ENCODE measurements around the gene MORC3. TPM values are rescaled to one million over a fixed set of nuclear protein-coding genes. Genes with fewer than 3 reads are reported as not detected.

MORC3 gene, protein sequence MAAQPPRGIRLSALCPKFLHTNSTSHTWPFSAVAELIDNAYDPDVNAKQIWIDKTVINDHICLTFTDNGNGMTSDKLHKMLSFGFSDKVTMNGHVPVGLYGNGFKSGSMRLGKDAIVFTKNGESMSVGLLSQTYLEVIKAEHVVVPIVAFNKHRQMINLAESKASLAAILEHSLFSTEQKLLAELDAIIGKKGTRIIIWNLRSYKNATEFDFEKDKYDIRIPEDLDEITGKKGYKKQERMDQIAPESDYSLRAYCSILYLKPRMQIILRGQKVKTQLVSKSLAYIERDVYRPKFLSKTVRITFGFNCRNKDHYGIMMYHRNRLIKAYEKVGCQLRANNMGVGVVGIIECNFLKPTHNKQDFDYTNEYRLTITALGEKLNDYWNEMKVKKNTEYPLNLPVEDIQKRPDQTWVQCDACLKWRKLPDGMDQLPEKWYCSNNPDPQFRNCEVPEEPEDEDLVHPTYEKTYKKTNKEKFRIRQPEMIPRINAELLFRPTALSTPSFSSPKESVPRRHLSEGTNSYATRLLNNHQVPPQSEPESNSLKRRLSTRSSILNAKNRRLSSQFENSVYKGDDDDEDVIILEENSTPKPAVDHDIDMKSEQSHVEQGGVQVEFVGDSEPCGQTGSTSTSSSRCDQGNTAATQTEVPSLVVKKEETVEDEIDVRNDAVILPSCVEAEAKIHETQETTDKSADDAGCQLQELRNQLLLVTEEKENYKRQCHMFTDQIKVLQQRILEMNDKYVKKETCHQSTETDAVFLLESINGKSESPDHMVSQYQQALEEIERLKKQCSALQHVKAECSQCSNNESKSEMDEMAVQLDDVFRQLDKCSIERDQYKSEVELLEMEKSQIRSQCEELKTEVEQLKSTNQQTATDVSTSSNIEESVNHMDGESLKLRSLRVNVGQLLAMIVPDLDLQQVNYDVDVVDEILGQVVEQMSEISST
- 86.9 TPM for total RNA-seq

DNA sequence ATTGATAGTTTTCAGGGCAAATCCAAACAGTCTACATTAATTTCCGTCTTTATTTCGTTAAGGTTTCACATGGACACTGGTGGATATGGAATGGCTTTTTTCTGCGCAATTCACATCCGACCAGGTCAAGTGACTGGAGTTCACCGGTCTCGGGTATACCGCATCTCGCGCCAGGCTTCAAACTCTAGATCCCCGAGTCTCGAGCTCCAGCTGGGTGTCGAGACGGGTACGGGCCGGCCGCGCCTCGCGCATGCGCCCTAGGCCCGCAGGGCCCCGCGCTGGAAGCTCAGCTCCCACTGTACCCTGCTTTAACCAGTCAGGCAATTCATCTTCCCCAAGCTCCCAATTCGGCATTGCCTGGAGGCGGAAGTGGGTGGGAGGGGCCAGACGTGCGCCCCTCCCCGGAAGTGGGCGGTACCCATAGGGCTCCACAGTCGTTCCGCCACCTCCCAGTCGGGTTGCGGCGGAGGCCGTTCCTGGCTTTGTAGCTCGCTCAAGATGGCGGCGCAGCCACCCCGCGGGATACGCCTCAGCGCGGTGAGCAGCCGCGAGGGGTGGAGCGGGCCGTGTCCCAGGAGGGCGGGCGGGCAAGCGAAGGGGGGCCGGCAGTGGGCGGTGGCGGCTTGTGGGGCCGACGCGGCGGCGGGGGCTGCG lies at the start of gene MORC3:
MORC3 (plus strand) TSS at position 431 of the 654 bp plus-strand sequence; CDS start at position 499, 68 bp downstream.

DNA sequence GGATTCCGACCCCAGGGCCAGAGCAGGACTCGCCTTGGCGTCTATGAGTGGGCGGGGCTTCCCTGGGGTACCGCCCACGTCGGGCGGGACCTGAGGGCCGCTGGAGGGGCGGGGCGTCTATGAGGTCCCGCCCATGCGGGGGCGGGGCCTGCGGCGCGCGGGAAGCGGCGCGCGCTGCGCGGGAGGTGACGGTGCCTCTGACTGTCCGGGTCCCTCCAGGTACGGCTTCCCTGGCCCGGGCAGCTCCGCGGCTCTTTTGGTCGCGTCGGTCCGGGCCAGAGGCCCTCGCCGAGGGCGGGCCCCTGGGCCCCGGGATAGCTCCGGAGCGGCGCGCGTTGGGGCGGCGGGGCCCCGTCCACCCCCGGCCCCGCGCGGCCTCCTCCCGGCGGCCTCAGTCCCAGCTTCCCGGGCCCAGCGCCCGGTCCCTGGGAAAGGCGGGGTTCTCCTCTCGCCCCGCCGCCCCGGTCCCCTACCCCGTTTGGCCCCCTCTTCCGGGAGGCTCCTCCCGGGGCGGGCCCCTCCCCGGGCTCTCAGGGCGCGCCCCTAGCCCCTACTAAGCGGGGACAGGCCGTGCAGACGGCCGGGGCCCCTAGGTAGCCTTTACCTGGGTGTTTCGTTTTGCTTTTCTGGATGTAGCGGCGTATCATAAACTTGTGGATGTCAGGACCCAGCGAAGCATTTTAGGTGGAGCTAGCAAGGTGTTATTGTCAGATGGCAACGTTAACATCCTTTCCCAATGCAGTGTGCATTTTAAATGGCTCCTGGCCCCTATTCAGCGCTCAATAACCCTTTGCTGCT lies 65.4 kb downstream of the MORC3 start, which contains the start of gene CHAF1B:
CHAF1B (plus strand) TSS at position 160 of the 798 bp plus-strand sequence. CDS start 745 bp downstream, outside the sequence.

Other genes starting within 250 kb of the MORC3 start
- gene CBR3, start 185.1 kb upstream of the MORC3 start, total RNA-seq = 3.0 TPM
- gene DOP1B, start 163.4 kb upstream of the MORC3 start, total RNA-seq = 16.0 TPM
- gene CHAF1B, start 65.2 kb downstream of the MORC3 start, total RNA-seq = 2.9 TPM
- gene CLDN14, start 159.9 kb downstream of the MORC3 start, total RNA-seq = not detected

Data from camera-type eye (tissue), 1 donor.